Inflammatory macrophage treated with lipopolysaccharide for 4 hours (primary cell): Measurements from ENCODE around the gene RANGRF.
A peak's percentile ranks its signal among the peaks of the same experiment; 100 is the strongest.
"Not testable (repeated sequence)": the region's sequence is repeated elsewhere in the genome, so short reads cannot be mapped to it uniquely, and the experiment has no call there.

Experiments
- DNase-seq: peaks from one replicate; pipeline ENCODE4 v3.0.0-alpha.2; 2020

The RANGRF gene, protein sequence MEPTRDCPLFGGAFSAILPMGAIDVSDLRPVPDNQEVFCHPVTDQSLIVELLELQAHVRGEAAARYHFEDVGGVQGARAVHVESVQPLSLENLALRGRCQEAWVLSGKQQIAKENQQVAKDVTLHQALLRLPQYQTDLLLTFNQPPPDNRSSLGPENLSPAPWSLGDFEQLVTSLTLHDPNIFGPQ

DNA sequence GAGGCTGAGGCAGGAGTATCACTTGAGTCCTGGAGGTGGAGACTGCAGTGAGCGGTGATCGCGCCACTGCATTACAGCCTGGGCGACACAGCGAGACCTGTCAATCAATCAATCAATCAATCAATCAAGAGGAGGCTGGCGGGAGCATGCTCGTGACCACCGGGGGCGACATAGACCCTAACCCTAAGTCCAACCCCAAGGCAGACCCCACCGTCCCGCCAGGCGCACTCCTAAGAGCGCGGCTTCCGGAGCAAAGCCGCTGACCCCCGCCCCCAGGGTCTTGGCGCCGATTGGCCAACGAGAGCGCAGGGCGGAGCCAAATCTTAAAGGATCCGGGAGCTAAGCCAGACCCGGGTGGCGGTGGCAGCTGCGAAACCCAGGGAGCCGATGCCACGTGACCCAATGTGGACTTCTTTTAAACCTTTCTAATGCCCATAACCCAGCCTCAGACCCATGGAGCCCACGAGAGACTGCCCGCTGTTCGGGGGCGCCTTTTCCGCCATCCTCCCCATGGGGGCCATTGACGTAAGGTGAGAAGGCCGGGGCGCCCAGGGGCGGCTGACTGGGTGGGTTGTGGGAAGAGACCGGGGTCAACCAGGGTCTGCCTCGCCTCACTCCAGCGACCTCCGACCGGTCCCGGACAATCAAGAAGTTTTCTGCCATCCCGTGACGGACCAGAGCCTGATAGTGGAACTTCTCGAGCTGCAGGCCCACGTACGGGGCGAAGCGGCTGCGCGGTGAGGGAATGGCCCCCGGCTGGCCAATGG lies at the start of gene RANGRF:
TSS of gene RANGRF (plus strand) at position 335 of the 767 bp plus-strand sequence. CDS start at position 454, 119 bp downstream.
- peak; percentile 85 for DNase-seq

- no peak for DNase-seq
These were observed 44.6 kb upstream of the RANGRF start for GRCh38 chr17:8243827-8244226.

- no peak for DNase-seq
These were observed 43.7 kb upstream of the RANGRF start for GRCh38 chr17:8244768-8245167.

DNA sequence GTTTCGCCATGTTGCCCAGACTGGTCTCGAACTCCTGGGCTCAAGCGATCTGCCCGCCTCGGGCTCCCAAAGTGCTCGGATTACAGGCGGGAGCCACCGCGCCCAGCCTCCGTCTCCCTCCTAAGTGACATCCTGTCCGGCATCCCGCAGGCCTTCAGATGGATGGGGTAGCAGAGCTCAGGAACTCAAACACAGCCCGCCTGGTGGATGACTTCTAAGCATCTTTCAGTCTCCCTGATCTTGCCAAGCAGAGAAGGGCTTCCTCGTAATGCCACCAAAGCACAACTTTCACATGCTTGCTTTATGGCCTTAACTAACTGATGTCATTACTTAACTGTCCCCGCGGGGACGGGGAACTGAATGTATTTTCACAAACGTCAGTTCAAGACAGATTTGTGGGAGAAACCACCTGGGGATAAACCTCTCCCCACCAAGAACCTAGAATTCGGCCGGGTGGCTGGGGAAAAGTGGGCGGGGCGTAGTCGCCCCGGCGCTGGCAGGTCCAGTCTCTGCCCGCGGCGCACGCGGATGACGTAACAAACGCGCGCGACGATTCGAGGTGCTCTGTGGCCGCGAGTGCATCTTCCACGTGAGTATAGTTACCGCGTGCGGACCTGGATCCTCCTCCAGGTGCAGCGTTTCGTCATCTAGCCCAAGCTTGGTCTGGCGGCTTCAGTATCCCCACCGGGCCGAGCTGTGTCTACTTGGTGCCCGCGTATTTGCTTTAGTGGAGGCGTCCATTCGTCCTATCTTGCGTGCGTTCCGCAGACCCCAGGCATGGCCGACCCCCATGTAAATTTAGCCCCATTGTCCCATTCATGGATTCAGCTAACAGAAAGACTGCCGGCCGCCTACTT lies 39.5 kb upstream of the RANGRF start, which contains the start of gene PFAS:
TSS of gene PFAS (plus strand) at position 539 of the 857 bp plus-strand sequence. CDS start 4,649 bp downstream, outside the sequence.
- peak; percentile 96 for DNase-seq

DNA sequence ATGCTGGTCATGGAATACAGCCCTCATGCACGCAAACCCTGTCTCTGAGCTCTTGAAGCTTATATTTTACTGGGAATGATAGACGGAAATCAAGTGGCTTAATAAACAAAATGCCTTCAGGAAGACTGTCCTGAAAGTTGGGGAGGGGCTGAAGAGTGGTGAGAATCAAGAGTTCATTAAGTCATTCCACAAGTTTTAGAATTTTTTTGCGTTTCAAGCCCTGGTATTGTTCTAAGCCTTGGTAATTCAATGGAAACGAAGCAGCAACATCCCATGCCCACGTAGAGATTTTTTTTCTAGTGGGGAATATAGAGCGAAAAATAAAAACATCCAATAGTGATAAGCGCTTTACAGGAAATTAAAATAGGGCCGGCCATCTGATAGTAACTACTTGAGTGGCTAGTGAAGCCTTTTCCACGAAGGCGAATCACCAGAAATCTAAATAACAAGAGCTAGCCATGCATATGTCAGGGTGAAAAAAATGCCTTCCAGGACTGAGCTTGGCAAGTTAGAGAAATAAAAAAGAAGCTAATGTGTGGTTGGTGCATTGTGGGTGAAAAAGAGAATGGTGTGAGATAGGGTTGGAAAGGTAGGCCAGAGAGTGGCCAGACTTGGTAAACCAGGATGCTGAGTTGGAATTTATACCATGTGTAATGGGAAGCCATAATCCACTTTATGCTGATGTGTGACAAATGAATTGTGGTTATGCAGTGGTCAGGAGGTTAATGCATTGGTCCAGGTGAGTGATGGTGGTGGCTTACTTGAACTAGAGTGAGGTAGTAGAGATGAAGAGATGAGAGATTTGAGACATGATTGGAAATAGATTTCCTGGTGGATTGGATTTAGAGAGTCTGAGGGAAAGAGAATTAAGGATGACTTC lies 38.6 kb upstream of the RANGRF start:
- no peak for DNase-seq

- not testable (repeated sequence) for DNase-seq
These were observed 37.1 kb upstream of the RANGRF start for GRCh38 chr17:8251411-8251810.

GRCh38 chr17:8253801-8254200 lies 34.7 kb upstream of the RANGRF start:
- no peak for DNase-seq

DNA sequence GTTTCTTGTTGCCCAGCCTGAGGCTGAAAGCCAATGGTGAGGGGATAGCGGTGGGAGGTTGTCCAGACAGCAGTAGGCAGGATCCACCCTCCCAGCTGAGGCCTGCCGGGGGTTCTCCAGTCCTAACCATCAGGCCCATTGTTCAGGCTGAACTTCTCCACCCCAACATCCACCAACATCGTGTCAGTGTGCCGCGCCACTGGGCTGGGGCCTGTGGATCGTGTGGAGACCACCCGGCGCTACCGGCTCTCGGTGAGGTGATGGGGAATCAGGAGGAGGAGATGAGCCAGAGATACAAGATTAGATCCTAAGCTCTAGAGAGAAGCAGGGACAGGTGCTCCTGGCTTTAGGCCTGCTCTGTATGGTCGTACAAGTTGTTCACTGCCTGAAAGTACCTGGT lies 33.6 kb upstream of the RANGRF start:
- no peak for DNase-seq

DNA sequence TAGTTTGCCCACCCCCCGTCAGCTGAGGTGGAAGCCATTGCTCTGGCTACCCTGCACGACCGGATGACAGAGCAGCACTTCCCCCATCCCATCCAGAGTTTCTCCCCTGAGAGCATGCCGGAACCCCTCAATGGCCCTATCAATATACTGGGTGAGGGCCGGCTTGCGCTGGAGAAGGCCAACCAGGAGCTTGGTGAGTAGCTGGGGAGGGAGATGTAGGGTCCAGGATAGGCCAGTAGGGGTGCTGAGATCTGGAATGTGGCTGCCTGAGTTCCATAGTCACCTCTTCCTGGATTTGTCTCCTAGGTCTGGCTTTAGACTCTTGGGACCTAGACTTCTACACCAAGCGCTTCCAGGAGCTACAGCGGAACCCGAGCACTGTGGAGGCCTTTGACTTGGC lies 33.0 kb upstream of the RANGRF start:
- DNase-seq: no peak

DNA sequence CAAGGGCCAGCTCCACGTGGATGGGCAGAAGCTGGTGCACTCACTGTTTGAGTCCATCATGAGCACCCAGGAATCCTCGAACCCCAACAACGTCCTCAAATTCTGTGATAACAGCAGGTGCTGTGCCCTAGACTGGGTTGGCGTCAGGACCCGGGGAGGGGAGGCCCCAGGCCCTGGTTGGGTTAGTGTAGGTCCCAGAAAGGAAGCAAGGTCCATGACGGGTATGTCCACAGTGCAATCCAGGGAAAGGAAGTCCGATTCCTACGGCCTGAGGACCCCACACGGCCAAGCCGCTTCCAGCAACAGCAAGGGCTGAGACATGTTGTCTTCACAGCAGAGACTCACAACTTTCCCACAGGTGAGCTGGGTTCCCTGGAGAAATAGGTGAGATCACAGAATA lies 32.2 kb upstream of the RANGRF start:
- no peak for DNase-seq

DNA sequence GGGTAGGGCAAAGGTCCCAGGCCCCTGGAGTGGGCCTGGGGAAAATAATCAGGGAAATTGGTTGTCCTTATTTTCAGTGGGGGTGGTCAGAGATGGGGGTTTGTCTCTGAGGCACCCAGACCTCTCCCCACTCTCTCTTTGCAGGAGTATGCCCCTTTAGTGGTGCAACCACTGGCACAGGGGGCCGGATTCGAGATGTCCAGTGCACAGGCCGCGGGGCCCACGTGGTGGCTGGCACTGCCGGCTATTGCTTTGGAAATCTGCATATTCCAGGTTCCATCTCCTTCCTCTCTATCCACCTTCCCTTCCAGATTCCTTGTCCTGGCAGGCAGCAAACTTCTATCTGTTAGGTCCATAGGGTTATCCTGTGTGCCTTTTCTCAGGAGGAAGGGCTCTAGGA lies 31.8 kb upstream of the RANGRF start:
- no peak for DNase-seq

DNA sequence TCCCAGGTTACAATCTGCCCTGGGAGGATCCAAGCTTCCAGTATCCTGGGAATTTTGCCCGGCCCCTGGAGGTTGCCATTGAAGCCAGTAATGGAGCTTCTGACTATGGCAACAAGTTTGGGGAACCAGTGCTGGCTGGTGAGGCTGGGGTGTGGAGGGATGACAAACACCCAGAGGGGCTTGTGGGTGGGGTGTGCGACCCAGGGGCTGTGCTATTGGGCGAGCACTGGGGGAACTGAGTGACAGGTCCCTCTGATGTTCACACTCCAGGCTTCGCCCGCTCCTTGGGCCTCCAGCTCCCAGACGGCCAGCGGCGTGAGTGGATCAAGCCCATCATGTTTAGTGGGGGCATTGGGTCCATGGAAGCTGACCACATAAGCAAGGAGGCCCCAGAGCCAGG lies 30.7 kb upstream of the RANGRF start:
- DNase-seq: no peak

- no peak for DNase-seq
These were observed 24.1 kb upstream of the RANGRF start for GRCh38 chr17:8264320-8264719.

DNA sequence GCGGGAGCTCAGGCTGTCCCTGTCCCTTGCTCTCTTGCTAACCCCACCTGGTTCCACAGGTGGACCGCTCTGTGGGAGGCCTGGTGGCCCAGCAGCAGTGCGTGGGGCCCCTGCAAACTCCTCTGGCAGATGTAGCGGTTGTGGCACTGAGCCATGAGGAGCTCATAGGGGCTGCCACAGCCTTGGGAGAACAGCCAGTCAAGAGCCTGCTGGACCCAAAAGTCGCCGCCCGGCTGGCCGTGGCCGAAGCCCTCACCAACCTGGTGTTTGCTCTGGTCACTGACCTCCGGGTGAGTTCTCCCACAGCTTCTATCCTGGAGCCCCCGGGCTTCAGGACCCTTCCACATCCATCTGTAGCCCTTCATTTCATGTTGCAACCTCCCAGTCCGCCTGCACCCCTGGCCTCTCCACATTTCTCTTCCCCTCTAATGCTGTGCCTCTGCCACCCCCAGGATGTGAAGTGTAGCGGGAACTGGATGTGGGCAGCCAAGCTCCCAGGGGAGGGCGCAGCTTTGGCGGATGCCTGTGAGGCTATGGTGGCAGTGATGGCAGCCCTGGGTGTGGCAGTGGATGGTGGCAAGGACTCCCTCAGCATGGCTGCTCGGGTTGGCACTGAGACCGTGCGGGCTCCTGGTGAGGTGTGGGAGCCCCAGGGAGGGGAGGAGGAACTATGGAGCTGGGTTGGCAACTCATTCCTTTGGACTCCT lies 23.5 kb upstream of the RANGRF start:
- DNase-seq: no peak

- DNase-seq: no peak
These were observed 21.6 kb upstream of the RANGRF start for GRCh38 chr17:8266648-8267479.

DNA sequence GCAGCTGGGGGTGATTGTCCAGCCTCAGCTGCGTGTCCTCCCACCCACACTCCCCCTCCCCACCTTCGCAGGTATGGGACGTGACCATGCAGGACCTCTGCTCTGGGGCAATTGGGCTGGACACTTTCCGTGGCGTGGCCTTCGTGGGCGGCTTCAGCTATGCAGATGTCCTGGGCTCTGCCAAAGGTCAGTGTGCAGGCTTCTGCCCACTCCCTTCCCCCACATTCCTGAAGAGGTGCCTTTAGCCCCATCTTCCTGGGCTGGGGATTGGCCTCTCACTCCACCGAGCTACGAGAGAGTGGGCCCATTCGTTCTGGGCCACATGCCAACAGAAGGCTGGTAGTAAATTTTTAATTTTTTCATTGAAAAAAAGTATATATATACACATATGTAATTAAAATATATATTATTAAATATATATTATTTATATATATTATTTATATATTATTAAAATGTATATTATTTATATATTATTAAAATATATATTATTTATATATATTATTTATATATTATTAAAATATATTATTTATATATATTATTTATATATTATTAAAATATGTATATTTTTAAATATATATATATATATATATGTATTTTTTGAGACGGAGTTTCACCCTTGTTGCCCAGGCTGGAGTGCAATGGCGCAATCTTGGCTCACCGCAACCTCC lies 20.9 kb upstream of the RANGRF start:
- no peak for DNase-seq

GRCh38 chr17:8268550-8269298 lies 19.7 kb upstream of the RANGRF start:
- DNase-seq: no peak

- DNase-seq: no peak
These were observed 16.0 kb upstream of the RANGRF start for GRCh38 chr17:8272421-8272820.

- DNase-seq: no peak
These were observed 14.5 kb upstream of the RANGRF start for GRCh38 chr17:8273884-8274444.
